GM21360 (cell line): Measurements from ENCODE around the gene TMEM132A.

Source experiments
- ATAC-seq: cut with Tn5 transposase; IDR thresholded peaks from one replicate; pipeline ENCODE4 v1.9.1; 2021; ENCODE audit warnings: mild to moderate bottlenecking, moderate library complexity; ENCODE audit not compliant: unreplicated experiment

TMEM132A gene

DNA sequence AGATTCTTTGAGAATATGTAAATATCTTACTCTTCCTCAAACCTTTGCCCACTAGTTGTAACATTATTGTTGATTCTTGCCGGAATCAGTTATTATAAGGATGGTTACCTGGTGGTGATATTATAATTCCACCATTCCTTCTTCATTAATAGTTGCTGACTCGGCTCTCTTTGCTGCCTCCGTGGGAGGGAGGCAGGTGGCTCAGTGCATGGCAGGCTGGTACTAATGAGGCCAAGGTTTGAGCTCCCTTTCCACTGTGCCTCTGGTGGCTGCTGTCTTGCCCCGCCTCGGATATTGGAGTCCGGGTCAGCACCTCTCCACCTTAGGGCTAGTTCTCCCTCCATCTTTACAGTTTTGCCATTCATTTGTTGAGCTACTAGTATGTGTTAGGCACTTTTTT is 59.9 kb downstream of the TMEM132A start:
- ATAC-seq, result no peak

- no peak for ATAC-seq
Observed at GRCh38 chr11:60984636-60985035, 60.4 kb downstream of the TMEM132A start.

- ATAC-seq, result no peak
Observed at GRCh38 chr11:60985501-60985900, 61.2 kb downstream of the TMEM132A start.

- no peak for ATAC-seq
Observed at GRCh38 chr11:60985991-60986915, 62.0 kb downstream of the TMEM132A start.
